OCI-LY7 (cell line): ENCODE results near the gene SH3BGR. TPM values are rescaled to one million over a fixed set of nuclear protein-coding genes. Genes with fewer than 3 reads are reported as not detected.

ENCODE experiments used
- BruUV-seq: library from RNA; stranded (reverse); fragments of 400-500 nt; replicated peaks from 2 replicates; lab custom pipeline; 2021; lab: Mats Ljungman, UMichigan
- CTCF ChIA-PET: fragments of 300-600 bp; sonication (Branson Sonifier 250); formaldehyde crosslinking; loops from one replicate; lab custom pipeline; 2022; ENCODE audit warnings: antibody characterized with exemption; ENCODE audit not compliant: unreplicated experiment; lab: Charles Lee
- POLR2A ChIA-PET: fragments of 300-600 bp; sonication (Branson Sonifier 250); formaldehyde crosslinking; loops from one replicate; lab custom pipeline; 2022; ENCODE audit warnings: antibody characterized with exemption; lab: Charles Lee
- DNase-seq: peaks from one replicate; pipeline ENCODE4 v3.0.0-alpha.2; 2015; ENCODE audit warnings: low spot score
- H2AFZ ChIP-seq: fragments of 200-600 bp; sonication (generic), shearing (Covaris generic); 2 replicates; pipeline ENCODE4 v1.6.1; 2014; ENCODE audit warnings: mild to moderate bottlenecking, antibody characterized with exemption, low read length, moderate library complexity
- H3K27ac ChIP-seq: fragments of 200-600 bp; sonication (generic); 2 replicates; pipeline ENCODE4 v1.5.1; 2014; ENCODE audit warnings: mixed run types, low read depth, mild to moderate bottlenecking, moderate library complexity, low read length, inconsistent platforms; ENCODE audit not compliant: poor library complexity, severe bottlenecking
- H3K36me3 ChIP-seq: fragments of 200-600 bp; sonication (generic); 2 replicates; pipeline ENCODE4 v1.6.1; 2014; ENCODE audit warnings: mild to moderate bottlenecking, antibody characterized with exemption, low read length, moderate library complexity, mixed read lengths; ENCODE audit not compliant: insufficient read depth
- H3K4me1 ChIP-seq: fragments of 200-600 bp; sonication (generic); 2 replicates; pipeline ENCODE4 v1.5.1; 2014; ENCODE audit warnings: mild to moderate bottlenecking, low read length; ENCODE audit not compliant: insufficient read depth, poor library complexity, severe bottlenecking
- H3K4me2 ChIP-seq: fragments of 200-600 bp; sonication (generic); 2 replicates; pipeline ENCODE4 v1.6.1; 2014; ENCODE audit warnings: mild to moderate bottlenecking, low read length
- H3K4me3 ChIP-seq: fragments of 200-600 bp; sonication (generic); 2 replicates; pipeline ENCODE4 v1.5.1; 2014; ENCODE audit warnings: mild to moderate bottlenecking, low read depth, low read length; ENCODE audit not compliant: poor library complexity, severe bottlenecking
- H3K79me2 ChIP-seq: fragments of 200-600 bp; sonication (generic); 2 replicates; pipeline ENCODE4 v1.6.1; 2016; ENCODE audit warnings: low read depth, mild to moderate bottlenecking, low read length, moderate library complexity, mixed read lengths; ENCODE audit not compliant: insufficient read depth
- H3K9me2 ChIP-seq: fragments of 200-600 bp; sonication (generic); 2 replicates; pipeline ENCODE4 v1.6.1; 2016; ENCODE audit warnings: mild to moderate bottlenecking, low read length, mixed read lengths; ENCODE audit not compliant: insufficient read depth
- H3K9me3 ChIP-seq: fragments of 200-600 bp; sonication (generic); 2 replicates; pipeline ENCODE4 v1.6.1; 2014; ENCODE audit warnings: mild to moderate bottlenecking, mixed run types, low read length, mixed read lengths
- H4K20me1 ChIP-seq: fragments of 200-600 bp; sonication (generic); 2 replicates; pipeline ENCODE4 v1.6.1; 2014; ENCODE audit warnings: mild to moderate bottlenecking, antibody characterized with exemption, low read length, moderate library complexity, mixed read lengths; ENCODE audit not compliant: insufficient read depth
- EZH2phosphoT487 ChIP-seq: fragments of 200-600 bp; sonication (generic); IDR thresholded peaks from 2 replicates; pipeline ENCODE4 v1.6.1; 2018; ENCODE audit warnings: low read depth, borderline replicate concordance, mild to moderate bottlenecking, mixed run types, antibody characterized with exemption, low read length, moderate library complexity, mixed read lengths
- intact Hi-C: fragments of 100-400 bp; cut with micrococcal nuclease; formaldehyde crosslinking; loops from one replicate; pipeline ENCODE4 v1.10.0; 2022; ENCODE audit not compliant: unreplicated experiment
- microRNA-seq: library from miRNA; unstranded; fragments of <30 nt; microRNA quantifications from one replicate; pipeline ENCODE4 v1.2.0, GENCODE V29; 2022; ENCODE audit warnings: borderline replicate concordance
- small RNA-seq: library from RNA; depleted of rRNA; stranded (forward); fragments of <200 nt; gene quantifications from one replicate; pipeline ENCODE3, GENCODE V24; 2014
- total RNA-seq, 2 experiments: library from RNA; depleted of rRNA in 1 of 2; stranded (reverse); fragments of >200 nt in 1 of 2; shearing (Covaris generic) in 1 of 2; gene quantifications; 2 replicates each; pipeline ENCODE4 v1.2.3, GENCODE V29; 2014 to 2022
- TF ChIP-seq, protein P1 (sequence below): fragments of 200-600 bp; sonication (generic); conservative IDR thresholded peaks from 2 replicates; pipeline ENCODE4 v1.5.1; 2014; ENCODE audit warnings: mild to moderate bottlenecking, antibody characterized with exemption, low read length, moderate library complexity, mixed read lengths

SH3BGR gene
- total RNA-seq, 2 experiments from 2014 or later: 5.4 TPM; not detected in 1

DNA sequence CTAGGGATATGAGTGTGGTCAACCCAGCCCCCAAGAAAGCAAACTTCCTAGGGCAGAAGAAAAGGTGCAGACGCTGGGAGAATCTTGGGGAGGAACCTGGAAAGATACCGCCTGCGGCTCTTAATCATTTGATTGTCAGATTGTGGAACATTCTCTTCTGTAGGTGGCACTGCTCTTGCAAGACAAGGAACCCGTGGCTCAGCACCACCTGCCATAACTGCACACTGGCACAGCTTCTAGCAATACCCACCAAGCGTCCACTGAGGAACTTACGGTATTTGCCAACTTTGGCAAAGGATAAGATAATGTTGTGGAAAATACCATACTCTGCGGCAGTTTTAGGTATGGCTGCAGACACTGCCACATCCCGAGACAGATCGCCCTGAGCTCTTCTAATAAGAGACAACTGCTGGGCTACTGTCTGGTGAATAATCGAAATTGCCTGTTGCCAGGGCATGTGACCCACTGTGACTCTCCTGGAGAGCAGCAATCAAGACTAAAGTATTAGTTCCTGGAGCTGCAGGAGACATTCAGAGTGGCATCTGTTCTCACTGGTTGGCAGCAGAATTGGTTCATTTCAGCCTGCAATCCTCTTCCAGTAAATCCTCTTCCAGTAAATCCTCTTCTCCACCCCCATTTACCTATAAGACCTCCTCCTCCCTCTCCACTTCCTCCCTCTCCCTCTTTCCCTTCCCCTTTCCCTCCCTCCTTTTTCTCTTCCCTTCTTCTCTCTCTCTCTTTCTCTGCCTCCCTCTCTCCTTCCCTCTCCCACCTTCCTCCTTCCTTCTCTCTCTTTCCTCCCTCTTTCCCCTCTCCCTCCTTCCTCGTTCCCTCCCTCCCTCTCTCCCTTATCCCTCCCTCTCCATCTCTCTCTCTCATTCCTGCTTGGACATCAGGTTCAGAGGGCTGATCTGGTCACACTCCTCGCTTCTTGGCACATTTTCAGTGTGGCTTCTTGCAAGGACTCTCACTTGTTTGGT is 111.3 kb downstream of the SH3BGR start:
- H3K4me1 ChIP-seq: no peaks in the 10 kb centered on the region
- no peaks in the 10 kb centered on the region for H3K79me2 ChIP-seq
- H3K4me2 ChIP-seq: no peak overlapping the region
- ChIA-PET POLR2A (no interaction called here), CTCF (no interaction called here)
- no peak overlapping the region for H3K4me3 ChIP-seq
- TF ChIP-seq EZH2phosphoT487: no peak
- TF ChIP-seq, protein P1, sequence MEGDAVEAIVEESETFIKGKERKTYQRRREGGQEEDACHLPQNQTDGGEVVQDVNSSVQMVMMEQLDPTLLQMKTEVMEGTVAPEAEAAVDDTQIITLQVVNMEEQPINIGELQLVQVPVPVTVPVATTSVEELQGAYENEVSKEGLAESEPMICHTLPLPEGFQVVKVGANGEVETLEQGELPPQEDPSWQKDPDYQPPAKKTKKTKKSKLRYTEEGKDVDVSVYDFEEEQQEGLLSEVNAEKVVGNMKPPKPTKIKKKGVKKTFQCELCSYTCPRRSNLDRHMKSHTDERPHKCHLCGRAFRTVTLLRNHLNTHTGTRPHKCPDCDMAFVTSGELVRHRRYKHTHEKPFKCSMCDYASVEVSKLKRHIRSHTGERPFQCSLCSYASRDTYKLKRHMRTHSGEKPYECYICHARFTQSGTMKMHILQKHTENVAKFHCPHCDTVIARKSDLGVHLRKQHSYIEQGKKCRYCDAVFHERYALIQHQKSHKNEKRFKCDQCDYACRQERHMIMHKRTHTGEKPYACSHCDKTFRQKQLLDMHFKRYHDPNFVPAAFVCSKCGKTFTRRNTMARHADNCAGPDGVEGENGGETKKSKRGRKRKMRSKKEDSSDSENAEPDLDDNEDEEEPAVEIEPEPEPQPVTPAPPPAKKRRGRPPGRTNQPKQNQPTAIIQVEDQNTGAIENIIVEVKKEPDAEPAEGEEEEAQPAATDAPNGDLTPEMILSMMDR: no peak
- no peaks in the 10 kb centered on the region for H3K9me2 ChIP-seq
- no peaks in the 10 kb centered on the region for H3K9me3 ChIP-seq
- H3K27ac ChIP-seq: no peak overlapping the region
- H3K36me3 ChIP-seq: no peaks in the 10 kb centered on the region
- no peak for DNase-seq
- no peaks in the 10 kb centered on the region for H4K20me1 ChIP-seq
- H2AFZ ChIP-seq: no peak overlapping the region
- BruUV-seq: no TSS peak
- intact Hi-C loops: no loop called here

DNA sequence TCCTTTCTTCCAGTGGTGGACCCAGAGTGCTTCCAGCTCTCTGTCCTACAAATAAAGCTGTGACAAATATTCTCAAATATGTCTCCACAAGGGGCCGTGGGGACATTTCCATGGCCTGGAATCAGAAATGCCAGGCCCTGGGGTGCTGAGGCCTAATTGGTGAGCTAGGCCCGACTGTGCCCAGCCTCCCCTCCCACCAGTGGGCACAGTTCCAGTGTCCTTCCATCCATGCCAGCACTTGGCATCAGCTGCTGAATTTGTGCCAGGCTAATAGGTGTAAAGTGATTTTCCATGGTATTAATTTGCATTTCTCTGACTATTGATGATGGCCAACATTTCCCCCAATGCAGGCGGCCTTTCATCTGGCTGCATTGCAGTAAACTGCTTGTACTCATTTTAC is 112.4 kb downstream of the SH3BGR start:
- no peaks in the 10 kb centered on the region for H4K20me1 ChIP-seq
- ChIA-PET CTCF (no interaction called here), POLR2A (no interaction called here)
- H3K36me3 ChIP-seq: no peaks in the 10 kb centered on the region
- DNase-seq: no peak
- H3K9me3 ChIP-seq: no peaks in the 10 kb centered on the region
- no peak overlapping the region for H3K4me2 ChIP-seq
- H2AFZ ChIP-seq: no peak overlapping the region
- no peak overlapping the region for H3K27ac ChIP-seq
- no peaks in the 10 kb centered on the region for H3K9me2 ChIP-seq
- intact Hi-C loops: no loop called here
- no peaks in the 10 kb centered on the region for H3K4me1 ChIP-seq
- TF ChIP-seq, protein P1: no peak
- no peak for TF ChIP-seq EZH2phosphoT487
- no peaks in the 10 kb centered on the region for H3K79me2 ChIP-seq
- H3K4me3 ChIP-seq: no peak overlapping the region
- BruUV-seq: no TSS peak

Small RNA genes lying within 50 kb of the gene (microRNA-seq; reads per million reads assigned to microRNA genes)
- not detected for gene MIR6508

Small RNA genes lying within 50 kb of the gene (small RNA-seq; reads per million reads assigned to genes)
- not detected for gene MIR6508

Other genes starting within 250 kb of the SH3BGR start
- 39.1 and 53.2 TPM in 2 replicates for gene BRWD1, start 138.3 kb upstream of the SH3BGR start, total RNA-seq (2014; rRNA removed; shearing (Covaris generic))
- 61.7 and 68.6 TPM in 2 replicates for gene BRWD1, start 138.3 kb upstream of the SH3BGR start, total RNA-seq (2022)
- gene HMGN1, start 102.9 kb upstream of the SH3BGR start, total RNA-seq (2014; rRNA removed; shearing (Covaris generic)): 264 and 349 TPM in 2 replicates
- gene HMGN1, start 102.9 kb upstream of the SH3BGR start, total RNA-seq (2022): 492 and 532 TPM in 2 replicates
- 0.35 TPM in 1 of 2 replicates, not detected in the other for gene LCA5L, start 6.2 kb upstream of the SH3BGR start, total RNA-seq (2014; rRNA removed; shearing (Covaris generic))
- gene LCA5L, start 6.2 kb upstream of the SH3BGR start, total RNA-seq (2022): 1.8 and 2.3 TPM in 2 replicates
- not detected in 2 replicates for gene B3GALT5, start 161.0 kb downstream of the SH3BGR start, total RNA-seq (2014; rRNA removed; shearing (Covaris generic))
- gene B3GALT5, start 161.0 kb downstream of the SH3BGR start, total RNA-seq (2022): not detected in 2 replicates